T1000 (cell line): Measurements from ENCODE around the gene PIGR.

ENCODE experiments used
- DNase-seq: peaks from one replicate; lab custom pipeline; 2025; ENCODE audit warnings: mixed read lengths; lab: John Stamatoyannopoulos, UW

PIGR gene

GRCh38 chr1:206960676-206961386 is 14.6 kb upstream of the PIGR start:
- no peak for DNase-seq

DNA sequence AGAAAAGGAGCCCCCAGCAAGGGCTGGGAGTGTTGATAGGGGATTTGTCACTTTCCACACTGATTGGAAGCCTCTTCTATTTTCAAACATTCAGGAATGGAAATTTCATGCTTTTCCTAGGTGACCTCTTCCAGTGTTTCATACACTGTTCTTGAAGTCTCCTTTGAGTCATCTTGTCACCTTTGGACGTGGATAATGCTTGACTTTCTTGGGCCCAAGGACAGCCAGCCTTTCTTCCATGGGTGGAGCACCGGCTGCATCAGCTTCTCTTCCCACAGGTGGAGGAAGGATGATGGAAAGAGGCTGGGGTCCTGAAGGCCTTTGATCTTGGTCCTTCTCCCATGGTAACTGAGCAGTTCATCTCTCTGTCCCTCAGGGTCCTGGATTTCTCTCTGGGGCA is 11.9 kb upstream of the PIGR start:
- no peak for DNase-seq

GRCh38 chr1:206957639-206958038 is 11.4 kb upstream of the PIGR start:
- no peak for DNase-seq

GRCh38 chr1:206955476-206956451 is 9.5 kb upstream of the PIGR start:
- DNase-seq, result no peak

DNA sequence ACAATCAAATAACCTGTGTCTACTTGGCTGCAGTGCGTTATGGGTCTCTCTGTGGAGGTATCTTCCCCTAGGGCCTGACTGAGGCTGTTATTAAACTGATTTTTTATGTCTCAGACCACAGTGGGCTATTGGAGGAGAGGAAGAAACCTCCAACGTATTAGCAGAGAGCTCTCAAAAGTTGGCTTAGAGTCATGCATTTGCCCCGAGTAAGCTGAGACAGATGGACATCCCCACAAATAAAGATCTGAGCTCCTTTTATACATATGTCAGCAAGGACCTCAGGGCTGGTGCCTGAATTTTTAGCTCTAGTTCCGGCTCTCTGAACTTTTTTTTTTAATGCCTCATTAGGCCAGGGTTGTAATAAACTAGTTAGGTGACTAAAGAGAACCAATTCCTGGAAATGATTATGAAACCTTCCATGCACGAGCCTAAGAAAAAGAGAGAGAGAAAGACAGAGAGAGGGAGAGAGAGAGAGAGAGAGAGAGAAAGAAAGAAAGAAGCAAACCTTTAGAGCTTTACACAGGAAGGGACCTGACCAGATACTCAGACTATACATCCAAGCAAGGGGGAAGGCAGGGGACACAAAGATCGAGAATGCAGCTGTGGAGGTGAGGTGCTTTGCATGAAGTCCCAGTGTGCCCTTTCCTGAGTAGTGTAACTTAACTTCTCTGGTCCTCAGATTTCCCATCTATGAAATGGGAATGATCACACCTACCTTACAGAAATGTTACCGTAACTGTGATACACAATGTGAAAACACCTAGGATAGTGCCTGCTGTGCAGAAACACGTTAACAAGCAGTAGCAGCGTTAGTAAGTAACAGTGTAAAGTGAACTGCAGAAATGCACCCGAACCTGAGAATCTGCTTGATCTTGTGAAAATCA is 8.4 kb upstream of the PIGR start:
- DNase-seq, result no peak

GRCh38 chr1:206953626-206954025 is 7.4 kb upstream of the PIGR start:
- no peak for DNase-seq

DNA sequence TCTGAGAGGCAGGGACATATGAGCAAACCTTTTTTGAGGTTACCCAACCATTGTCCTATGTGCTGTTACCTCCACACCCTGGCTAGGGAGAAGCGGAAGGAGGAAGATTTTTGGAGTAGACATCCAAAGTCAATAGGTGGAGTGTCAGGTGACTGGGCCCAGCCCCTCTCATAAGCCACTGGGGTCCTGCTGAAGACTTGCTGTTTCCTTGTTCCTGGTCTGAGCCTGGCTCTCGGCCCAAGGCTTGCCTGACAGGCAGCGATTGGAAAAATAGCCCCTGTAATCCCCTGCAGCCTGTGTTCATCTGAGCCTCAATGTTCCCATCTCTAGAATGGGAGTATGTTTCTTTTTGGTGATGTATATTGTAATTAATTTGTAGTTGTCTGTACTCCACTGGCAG is 6.9 kb upstream of the PIGR start:
- DNase-seq, result no peak

- no peak for DNase-seq
These were observed 5.9 kb upstream of the PIGR start for GRCh38 chr1:206952171-206952570.

- no peak for DNase-seq
These were observed 5.2 kb upstream of the PIGR start for GRCh38 chr1:206951318-206952100.

GRCh38 chr1:206949641-206950040 is 3.4 kb upstream of the PIGR start:
- DNase-seq, result no peak

DNA sequence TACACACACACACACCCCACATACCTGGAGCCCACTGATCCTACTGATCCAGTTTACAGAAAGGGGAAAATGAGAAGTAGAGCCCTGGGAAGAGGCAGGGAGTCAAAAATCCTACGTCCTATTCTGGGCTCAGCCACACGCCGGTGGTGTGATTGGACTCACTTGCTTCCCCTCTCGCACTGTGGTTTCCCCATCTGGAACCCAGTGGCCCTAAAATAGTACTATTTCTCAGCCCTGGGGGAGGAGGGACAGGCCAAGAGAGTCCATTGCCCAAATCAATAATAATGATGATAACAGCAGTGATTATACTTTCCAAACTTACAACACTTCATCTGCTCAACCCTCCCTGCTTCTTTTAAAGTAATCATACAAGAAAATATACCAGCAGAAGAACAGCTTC is 2.9 kb upstream of the PIGR start:
- no peak for DNase-seq

- DNase-seq, result no peak
These were observed 989 bp upstream of the PIGR start for GRCh38 chr1:206947255-206947654.

DNA sequence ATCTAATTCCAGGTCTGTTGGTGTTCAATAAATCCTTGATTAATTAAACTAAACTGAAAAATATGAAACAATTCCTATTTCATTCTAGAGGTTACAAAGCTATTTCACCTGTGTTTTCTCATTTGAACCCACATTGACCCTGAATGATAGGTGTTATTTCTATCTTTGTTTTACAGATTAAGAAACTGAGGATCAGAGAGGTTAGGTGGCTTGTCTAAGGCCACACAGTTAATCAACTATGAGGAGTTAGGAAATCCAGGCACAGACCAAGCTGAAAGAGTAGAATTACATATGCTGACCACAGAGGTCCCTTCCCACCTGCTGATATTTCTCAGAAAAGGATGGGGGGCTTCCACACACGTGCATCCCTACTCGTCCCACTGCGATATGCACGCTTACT is 487 bp downstream of the PIGR start:
- no peak for DNase-seq

GRCh38 chr1:206944703-206945102 is 1.6 kb downstream of the PIGR start:
- DNase-seq, result no peak

DNA sequence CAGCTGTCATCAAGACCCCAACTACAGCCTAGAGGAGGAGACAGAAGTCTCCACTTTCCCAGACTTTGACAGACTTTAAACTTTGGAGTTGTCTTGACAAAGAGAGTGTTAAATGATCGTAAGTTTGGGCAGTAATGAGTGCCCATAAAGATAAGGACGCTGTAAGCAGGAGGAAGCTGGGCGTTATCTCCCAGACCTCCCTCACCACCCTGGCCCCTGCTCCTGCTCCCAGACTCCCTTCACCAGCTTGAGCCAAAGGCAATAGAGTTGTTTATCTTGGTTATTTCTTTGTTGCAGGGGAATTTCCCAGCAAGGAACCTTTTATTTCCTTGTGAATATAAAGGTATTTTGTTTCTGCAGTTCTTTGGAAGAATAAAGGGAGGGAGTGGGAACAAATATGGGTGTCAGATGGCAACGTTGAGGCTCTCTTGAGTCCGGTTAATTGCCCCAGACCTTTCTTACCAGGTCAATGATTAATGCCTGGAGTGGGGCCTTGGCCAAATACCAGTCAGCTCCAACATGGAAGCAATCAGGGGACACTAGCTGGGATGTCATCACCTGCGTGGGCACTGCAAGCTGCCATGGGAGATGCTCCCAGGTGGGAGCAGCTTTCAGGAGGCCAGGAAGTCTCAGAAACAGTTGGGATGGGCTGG is 4.4 kb downstream of the PIGR start:
- DNase-seq, result no peak

- DNase-seq, result no peak
These were observed 5.7 kb downstream of the PIGR start for GRCh38 chr1:206940588-206940936.

DNA sequence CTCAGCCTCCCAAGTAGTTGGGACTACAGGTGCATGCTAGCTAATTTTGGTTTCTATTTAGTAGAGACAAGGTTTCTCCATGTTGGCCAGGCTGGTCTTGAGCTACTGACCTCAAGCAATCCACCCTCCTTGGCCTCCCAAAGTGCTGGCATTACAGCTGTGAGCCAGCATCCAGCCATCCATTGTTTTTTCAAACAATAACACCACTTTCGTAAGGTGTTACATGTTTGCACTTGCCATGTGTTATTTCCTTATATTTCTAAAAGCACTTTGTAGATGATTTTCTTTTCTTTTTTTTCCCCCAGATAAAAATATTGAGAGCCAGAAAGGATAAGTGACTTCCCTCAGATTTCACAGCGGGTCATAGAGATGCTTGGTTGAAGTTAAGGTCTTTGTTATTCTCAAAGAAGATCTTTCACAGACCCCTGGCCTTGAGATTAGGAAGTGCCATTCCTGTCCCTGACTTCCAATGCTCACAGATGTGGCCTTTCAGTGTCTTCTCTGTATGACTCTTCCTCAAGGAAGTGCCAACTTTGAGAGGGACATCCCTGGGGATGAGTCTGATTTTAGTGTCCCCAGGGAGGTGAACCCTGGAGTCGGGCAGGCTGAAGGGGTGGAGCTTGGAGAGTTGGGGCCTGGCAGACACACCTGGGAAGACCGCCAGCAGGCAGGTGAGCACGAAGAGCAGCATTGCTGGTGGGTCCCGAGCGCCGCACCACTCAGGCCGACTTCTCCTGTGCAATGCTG is 6.3 kb downstream of the PIGR start:
- no peak for DNase-seq

GRCh38 chr1:206939131-206939530 is 7.1 kb downstream of the PIGR start:
- DNase-seq, result no peak

DNA sequence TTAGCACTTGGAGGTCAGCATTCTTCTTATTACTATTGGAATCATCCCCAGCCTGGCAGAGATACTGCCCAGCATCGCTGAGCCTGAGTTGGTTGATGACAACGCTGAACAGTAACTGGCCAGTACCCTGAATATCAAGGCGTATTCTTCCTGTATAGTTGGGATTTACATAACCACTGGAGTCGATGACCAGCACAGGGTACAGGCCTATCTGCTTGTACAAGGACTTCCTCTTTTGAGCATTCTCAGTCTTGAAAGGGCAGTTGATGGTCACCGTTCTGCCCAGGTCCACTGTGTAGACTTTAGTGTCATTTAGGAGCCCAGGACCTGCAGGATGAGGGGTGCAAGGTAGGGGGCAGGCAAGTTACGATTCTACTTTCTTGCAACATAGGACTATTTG is 8.8 kb downstream of the PIGR start:
- DNase-seq, result no peak

GRCh38 chr1:206935491-206936067 is 10.7 kb downstream of the PIGR start:
- DNase-seq, result no peak
